ENCODE measurements around the gene GABRR2.

DNA sequence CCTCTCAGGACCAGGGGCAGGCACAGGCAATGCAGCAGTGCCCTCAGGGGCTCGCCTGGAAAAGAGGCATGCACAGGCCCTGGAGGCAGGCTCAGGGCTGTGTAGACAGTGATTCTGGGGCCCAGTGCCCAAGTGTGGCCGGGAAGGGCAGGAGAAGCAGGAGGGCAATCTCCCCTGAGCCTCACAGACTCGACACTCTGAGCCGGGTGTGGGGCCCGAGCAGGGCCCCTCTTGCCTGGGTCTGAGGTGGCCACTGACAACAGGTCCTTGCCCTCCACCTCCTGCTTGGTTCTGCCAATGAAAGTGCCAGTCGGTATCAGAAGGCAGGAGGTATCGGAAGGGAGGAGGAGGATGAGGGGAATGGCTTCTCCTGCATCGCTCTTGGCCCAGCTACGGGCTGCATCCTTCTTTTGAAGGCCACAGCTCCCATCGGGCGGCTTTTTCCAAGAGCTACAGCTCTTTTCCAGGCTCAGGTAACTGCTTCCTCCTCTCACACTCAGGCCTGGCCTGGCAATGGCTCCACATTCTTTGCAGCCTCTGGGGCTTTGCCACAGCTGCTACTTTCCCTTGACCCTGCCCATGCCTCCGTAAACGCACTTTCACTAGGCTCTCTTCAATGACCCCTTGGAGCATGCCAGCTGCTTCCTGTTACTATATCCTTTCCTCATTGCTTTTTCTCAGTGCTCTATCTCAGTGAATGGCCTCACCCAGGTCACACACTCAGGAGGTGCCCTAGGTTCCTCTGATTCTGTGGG is 24.5 kb downstream of the GABRR2 start:
- TF ChIP-seq, protein P1, sequence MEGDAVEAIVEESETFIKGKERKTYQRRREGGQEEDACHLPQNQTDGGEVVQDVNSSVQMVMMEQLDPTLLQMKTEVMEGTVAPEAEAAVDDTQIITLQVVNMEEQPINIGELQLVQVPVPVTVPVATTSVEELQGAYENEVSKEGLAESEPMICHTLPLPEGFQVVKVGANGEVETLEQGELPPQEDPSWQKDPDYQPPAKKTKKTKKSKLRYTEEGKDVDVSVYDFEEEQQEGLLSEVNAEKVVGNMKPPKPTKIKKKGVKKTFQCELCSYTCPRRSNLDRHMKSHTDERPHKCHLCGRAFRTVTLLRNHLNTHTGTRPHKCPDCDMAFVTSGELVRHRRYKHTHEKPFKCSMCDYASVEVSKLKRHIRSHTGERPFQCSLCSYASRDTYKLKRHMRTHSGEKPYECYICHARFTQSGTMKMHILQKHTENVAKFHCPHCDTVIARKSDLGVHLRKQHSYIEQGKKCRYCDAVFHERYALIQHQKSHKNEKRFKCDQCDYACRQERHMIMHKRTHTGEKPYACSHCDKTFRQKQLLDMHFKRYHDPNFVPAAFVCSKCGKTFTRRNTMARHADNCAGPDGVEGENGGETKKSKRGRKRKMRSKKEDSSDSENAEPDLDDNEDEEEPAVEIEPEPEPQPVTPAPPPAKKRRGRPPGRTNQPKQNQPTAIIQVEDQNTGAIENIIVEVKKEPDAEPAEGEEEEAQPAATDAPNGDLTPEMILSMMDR (IDR thresholded peaks at IDR 0.05 in 2 of 3, conservative IDR thresholded peaks at IDR 0.05 in 1 of 3; ENCODE audit: control insufficient read depth in 2 of 3, extremely low read depth in 1 of 3, insufficient read depth in 1 of 3, low read depth in 3 of 3, low read length in 3 of 3): no peak
- TF ChIP-seq POLR2A (IDR thresholded peaks at IDR 0.05; ENCODE audit: low read depth, low read length) (no peak), SUPT20H (IDR thresholded peaks at IDR 0.05; ENCODE audit: borderline replicate concordance, control insufficient read depth, low read depth, low read length) (no peak), YY1 (IDR thresholded peaks at IDR 0.05; ENCODE audit: low read depth, low read length) (no peak), YBX1 (IDR thresholded peaks at IDR 0.05) (no peak), BRCA1 (IDR thresholded peaks at IDR 0.05; ENCODE audit: low read depth, low read length) (no peak), CREB1 (IDR thresholded peaks at IDR 0.05; ENCODE audit: low read depth) (no peak), SMC3 (IDR thresholded peaks at IDR 0.05; ENCODE audit: borderline replicate concordance, low read length) (no peak), EZH2 (IDR thresholded peaks at IDR 0.05; ENCODE audit: borderline replicate concordance, control insufficient read depth, low read depth, low read length) (no peak)
- TF ChIP-seq, protein P2, sequence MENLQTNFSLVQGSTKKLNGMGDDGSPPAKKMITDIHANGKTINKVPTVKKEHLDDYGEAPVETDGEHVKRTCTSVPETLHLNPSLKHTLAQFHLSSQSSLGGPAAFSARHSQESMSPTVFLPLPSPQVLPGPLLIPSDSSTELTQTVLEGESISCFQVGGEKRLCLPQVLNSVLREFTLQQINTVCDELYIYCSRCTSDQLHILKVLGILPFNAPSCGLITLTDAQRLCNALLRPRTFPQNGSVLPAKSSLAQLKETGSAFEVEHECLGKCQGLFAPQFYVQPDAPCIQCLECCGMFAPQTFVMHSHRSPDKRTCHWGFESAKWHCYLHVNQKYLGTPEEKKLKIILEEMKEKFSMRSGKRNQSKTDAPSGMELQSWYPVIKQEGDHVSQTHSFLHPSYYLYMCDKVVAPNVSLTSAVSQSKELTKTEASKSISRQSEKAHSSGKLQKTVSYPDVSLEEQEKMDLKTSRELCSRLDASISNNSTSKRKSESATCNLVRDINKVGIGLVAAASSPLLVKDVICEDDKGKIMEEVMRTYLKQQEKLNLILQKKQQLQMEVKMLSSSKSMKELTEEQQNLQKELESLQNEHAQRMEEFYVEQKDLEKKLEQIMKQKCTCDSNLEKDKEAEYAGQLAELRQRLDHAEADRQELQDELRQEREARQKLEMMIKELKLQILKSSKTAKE (IDR thresholded peaks at IDR 0.05; ENCODE audit: low read depth, poor library complexity, severe bottlenecking): no peak
- TF ChIP-seq, protein P3, sequence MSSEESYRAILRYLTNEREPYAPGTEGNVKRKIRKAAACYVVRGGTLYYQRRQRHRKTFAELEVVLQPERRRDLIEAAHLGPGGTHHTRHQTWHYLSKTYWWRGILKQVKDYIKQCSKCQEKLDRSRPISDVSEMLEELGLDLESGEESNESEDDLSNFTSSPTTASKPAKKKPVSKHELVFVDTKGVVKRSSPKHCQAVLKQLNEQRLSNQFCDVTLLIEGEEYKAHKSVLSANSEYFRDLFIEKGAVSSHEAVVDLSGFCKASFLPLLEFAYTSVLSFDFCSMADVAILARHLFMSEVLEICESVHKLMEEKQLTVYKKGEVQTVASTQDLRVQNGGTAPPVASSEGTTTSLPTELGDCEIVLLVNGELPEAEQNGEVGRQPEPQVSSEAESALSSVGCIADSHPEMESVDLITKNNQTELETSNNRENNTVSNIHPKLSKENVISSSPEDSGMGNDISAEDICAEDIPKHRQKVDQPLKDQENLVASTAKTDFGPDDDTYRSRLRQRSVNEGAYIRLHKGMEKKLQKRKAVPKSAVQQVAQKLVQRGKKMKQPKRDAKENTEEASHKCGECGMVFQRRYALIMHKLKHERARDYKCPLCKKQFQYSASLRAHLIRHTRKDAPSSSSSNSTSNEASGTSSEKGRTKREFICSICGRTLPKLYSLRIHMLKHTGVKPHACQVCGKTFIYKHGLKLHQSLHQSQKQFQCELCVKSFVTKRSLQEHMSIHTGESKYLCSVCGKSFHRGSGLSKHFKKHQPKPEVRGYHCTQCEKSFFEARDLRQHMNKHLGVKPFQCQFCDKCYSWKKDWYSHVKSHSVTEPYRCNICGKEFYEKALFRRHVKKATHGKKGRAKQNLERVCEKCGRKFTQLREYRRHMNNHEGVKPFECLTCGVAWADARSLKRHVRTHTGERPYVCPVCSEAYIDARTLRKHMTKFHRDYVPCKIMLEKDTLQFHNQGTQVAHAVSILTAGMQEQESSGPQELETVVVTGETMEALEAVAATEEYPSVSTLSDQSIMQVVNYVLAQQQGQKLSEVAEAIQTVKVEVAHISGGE (CRISPR knock-in tag; IDR thresholded peaks at IDR 0.05): no peak
